Thyroid gland (tissue), 4 donors: ENCODE results near the gene RPS6KA5.

Experiments
- POLR2A ChIP-seq, 2 donors: fragments of 450-650 bp; IDR thresholded peaks; one replicate each; pipeline ENCODE4 v1.6.1; 2017; ENCODE audit warnings: antibody characterized with exemption in 2 of 2, mild to moderate bottlenecking in 2 of 2, moderate library complexity in 1 of 2
- TF ChIP-seq, protein P1 (sequence below), 6 experiments: fragments of 200-600 bp in 3 of 6; fragments of 450-650 bp in 3 of 6; sonication (generic) in 3 of 6; IDR thresholded peaks; one replicate each; pipeline ENCODE4 v1.5.1; 2016 to 2019; ENCODE audit warnings: antibody characterized with exemption in 6 of 6, mild to moderate bottlenecking in 2 of 6, inconsistent platforms in 1 of 6, moderate library complexity in 1 of 6

DNA sequence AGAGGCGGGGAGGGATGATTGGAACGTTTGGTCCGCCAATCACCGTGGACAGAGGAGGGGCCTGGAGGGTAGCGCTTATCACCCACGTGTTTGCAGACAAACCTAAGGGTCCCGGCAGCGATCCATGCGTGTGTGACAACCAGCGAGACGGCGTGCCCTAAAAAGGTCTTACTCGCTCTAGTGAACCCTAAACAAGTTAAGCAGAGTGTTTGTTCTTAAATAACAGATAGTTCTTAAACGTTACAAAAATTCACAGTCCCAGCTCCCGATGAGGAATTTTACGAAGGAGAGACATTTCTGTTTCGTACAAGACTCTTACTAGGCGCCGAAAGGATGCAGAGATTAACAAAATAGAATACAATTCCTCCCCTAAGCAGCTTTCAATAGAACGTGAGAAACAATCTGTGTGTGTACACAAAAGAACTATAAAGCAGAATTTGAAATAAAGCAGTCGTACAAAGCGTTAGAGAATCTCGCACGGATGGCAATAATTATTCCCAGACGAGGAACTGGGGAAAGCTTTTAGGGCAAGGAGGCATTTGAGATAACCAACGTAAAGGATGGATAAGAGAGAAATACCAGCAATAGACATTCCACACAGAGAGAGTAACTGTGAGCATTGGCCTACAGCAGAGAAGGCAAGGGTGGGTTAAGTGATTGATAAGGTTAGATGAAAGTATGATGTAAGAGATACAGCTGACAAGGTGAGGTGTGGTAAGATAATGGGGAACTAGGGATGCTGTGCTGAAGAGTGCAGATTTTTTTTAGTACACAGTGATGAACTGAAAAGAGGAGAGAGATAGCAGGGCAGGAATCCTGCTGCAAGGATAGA lies 831 bp upstream of the RPS6KA5 start:
- peak in 1 of 2 donors; percentile 37 for TF ChIP-seq POLR2A (IDR thresholded peaks at IDR 0.05)
- TF ChIP-seq, protein P1, sequence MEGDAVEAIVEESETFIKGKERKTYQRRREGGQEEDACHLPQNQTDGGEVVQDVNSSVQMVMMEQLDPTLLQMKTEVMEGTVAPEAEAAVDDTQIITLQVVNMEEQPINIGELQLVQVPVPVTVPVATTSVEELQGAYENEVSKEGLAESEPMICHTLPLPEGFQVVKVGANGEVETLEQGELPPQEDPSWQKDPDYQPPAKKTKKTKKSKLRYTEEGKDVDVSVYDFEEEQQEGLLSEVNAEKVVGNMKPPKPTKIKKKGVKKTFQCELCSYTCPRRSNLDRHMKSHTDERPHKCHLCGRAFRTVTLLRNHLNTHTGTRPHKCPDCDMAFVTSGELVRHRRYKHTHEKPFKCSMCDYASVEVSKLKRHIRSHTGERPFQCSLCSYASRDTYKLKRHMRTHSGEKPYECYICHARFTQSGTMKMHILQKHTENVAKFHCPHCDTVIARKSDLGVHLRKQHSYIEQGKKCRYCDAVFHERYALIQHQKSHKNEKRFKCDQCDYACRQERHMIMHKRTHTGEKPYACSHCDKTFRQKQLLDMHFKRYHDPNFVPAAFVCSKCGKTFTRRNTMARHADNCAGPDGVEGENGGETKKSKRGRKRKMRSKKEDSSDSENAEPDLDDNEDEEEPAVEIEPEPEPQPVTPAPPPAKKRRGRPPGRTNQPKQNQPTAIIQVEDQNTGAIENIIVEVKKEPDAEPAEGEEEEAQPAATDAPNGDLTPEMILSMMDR (IDR thresholded peaks at IDR 0.05) = no peak
